Neural cell (in vitro differentiated cells): ENCODE results near the gene C1QTNF1. TPM values are rescaled to one million over a fixed set of nuclear protein-coding genes. Genes with fewer than 3 reads are reported as not detected.

Source experiments
- H2AFZ ChIP-seq: fragments of 200-600, 300-800 bp; sonication (generic), shearing (Covaris generic); 2 replicates; pipeline ENCODE4 v1.6.0; 2014; ENCODE audit warnings: low read depth, mild to moderate bottlenecking, antibody characterized with exemption, low read length, moderate library complexity
- H3F3A ChIP-seq: fragments of 200-600 bp; shearing (Covaris generic); 2 replicates; pipeline ENCODE4 v1.6.1; 2016; ENCODE audit warnings: mild to moderate bottlenecking, moderate library complexity, mixed read lengths, antibody characterized with exemption, low read length; ENCODE audit not compliant: insufficient read depth, poor library complexity, severe bottlenecking
- H3K27ac ChIP-seq: fragments of 200-600, 300-800 bp; sonication (generic), shearing (Covaris generic); 2 replicates; pipeline ENCODE4 v1.5.1; 2014; ENCODE audit warnings: mild to moderate bottlenecking, low read length, moderate library complexity
- H3K27me3 ChIP-seq: fragments of 300-800, 200-600 bp; sonication (generic), shearing (Covaris generic); 2 replicates; pipeline ENCODE4 v1.6.0; 2014; ENCODE audit warnings: mild to moderate bottlenecking, low read depth, low read length, moderate library complexity; ENCODE audit not compliant: insufficient read depth
- H3K36me3 ChIP-seq: fragments of 300-800, 200-600 bp; sonication (generic), shearing (Covaris generic); 2 replicates; pipeline ENCODE4 v1.5.1; 2014; ENCODE audit warnings: mild to moderate bottlenecking, antibody characterized with exemption, low read length, moderate library complexity; ENCODE audit not compliant: insufficient read depth
- H3K4me2 ChIP-seq: fragments of 300-800, 200-600 bp; sonication (generic), shearing (Covaris generic); 2 replicates; pipeline ENCODE4 v1.6.0; 2014; ENCODE audit warnings: mild to moderate bottlenecking, low read length
- H3K4me3 ChIP-seq: fragments of 300-800, 200-600 bp; sonication (generic), shearing (Covaris generic); 2 replicates; pipeline ENCODE4 v1.5.1; 2014; ENCODE audit warnings: mild to moderate bottlenecking, low read length, moderate library complexity
- H3K79me2 ChIP-seq: fragments of 200-600 bp; shearing (Covaris generic); replicated peaks from 2 replicates; pipeline ENCODE4 v1.6.0; 2014; ENCODE audit warnings: mild to moderate bottlenecking, low read length, moderate library complexity; ENCODE audit not compliant: insufficient read depth
- H3K9ac ChIP-seq: fragments of 300-800, 200-600 bp; sonication (generic), shearing (Covaris generic); 2 replicates; pipeline ENCODE4 v1.6.1; 2016; ENCODE audit warnings: mild to moderate bottlenecking, low read length, mixed read lengths
- H3K9me2 ChIP-seq: fragments of 200-600 bp; shearing (Covaris generic); 2 replicates; pipeline ENCODE4 v1.6.1; 2016; ENCODE audit warnings: mild to moderate bottlenecking, low read length, mixed read lengths; ENCODE audit not compliant: insufficient read depth
- H3K9me3 ChIP-seq: fragments of 200-600, 300-800 bp; sonication (generic), shearing (Covaris generic); 2 replicates; pipeline ENCODE4 v1.6.1; 2016; ENCODE audit warnings: mild to moderate bottlenecking, mixed run types, low read length, moderate library complexity, mixed read lengths
- H4K20me1 ChIP-seq: fragments of 200-600 bp; shearing (Covaris generic); 2 replicates; pipeline ENCODE4 v1.6.1; 2016; ENCODE audit warnings: mild to moderate bottlenecking, mixed run types; ENCODE audit not compliant: insufficient read depth
- CTCF ChIP-seq: fragments of 450-650 bp; IDR thresholded peaks from 2 replicates; pipeline ENCODE4 v1.5.1; 2014; ENCODE audit warnings: antibody characterized with exemption, mild to moderate bottlenecking, moderate library complexity; ENCODE audit not compliant: poor library complexity, severe bottlenecking
- EP300 ChIP-seq: fragments of 450-650 bp; conservative IDR thresholded peaks from 2 replicates; pipeline ENCODE4 v1.6.1; 2014; ENCODE audit warnings: antibody characterized with exemption, mild to moderate bottlenecking, moderate library complexity; ENCODE audit not compliant: poor library complexity, severe bottlenecking
- EZH2 ChIP-seq: fragments of 200-600, 300-800 bp; shearing (Covaris generic), sonication (generic); IDR thresholded peaks from 2 replicates; pipeline ENCODE4 v1.6.1; 2014; ENCODE audit warnings: antibody characterized with exemption, low read length, borderline replicate concordance, mild to moderate bottlenecking; ENCODE audit not compliant: insufficient read depth, poor library complexity, severe bottlenecking
- MXI1 ChIP-seq: fragments of 450-650 bp; conservative IDR thresholded peaks from 2 replicates; pipeline ENCODE4 v1.6.1; 2014; ENCODE audit warnings: antibody characterized with exemption, mild to moderate bottlenecking; ENCODE audit not compliant: poor library complexity, severe bottlenecking
- POLR2AphosphoS5 ChIP-seq: IDR thresholded peaks from 2 replicates; pipeline ENCODE4 v1.6.1; 2012
- RAD21 ChIP-seq: fragments of 450-650 bp; conservative IDR thresholded peaks from 2 replicates; pipeline ENCODE4 v1.6.1; 2014; ENCODE audit warnings: antibody characterized with exemption, mild to moderate bottlenecking, moderate library complexity
- REST ChIP-seq: IDR thresholded peaks from 2 replicates; pipeline ENCODE4 v1.6.1; 2012; ENCODE audit warnings: borderline replicate concordance
- SMC3 ChIP-seq: fragments of 450-650 bp; conservative IDR thresholded peaks from 2 replicates; pipeline ENCODE4 v1.6.1; 2014; ENCODE audit warnings: antibody characterized with exemption, mild to moderate bottlenecking, moderate library complexity; ENCODE audit not compliant: poor library complexity
- TAF1 ChIP-seq: IDR thresholded peaks from 2 replicates; pipeline ENCODE4 v1.6.1; 2012; ENCODE audit warnings: low read depth
- polyA plus RNA-seq: library from polyadenylated mRNA; depleted of rRNA; stranded (reverse); fragments of >200 nt; gene quantifications from 2 replicates; pipeline ENCODE4 v1.2.3, GENCODE V29; 2014

The C1QTNF1 gene
- polyA plus RNA-seq, 1 donor from 2014 or later = 0.16 TPM

- Histone ChIP-seq H3K4me3 (no peak overlapping the region), H2AFZ (no peak overlapping the region), H3K27ac (no peak overlapping the region), H3K79me2 (no peaks in the 10 kb centered on the region), H3F3A (no peaks in the 10 kb centered on the region), H3K9me3 (no peaks in the 10 kb centered on the region), H3K9ac (no peak overlapping the region), H3K9me2 (no peaks in the 10 kb centered on the region), H3K27me3 (no peaks in the 10 kb centered on the region), H3K4me2 (no peak overlapping the region), H4K20me1 (no peaks in the 10 kb centered on the region), H3K36me3 (no peaks in the 10 kb centered on the region)
- TF ChIP-seq TAF1 (no peak), EZH2 (no peak), RAD21 (no peak), MXI1 (no peak), REST (no peak), SMC3 (no peak), CTCF (no peak), EP300 (no peak), POLR2AphosphoS5 (no peak)
Measured at GRCh38 chr17:79095345-79096055, 71.5 kb downstream of the C1QTNF1 start.

GRCh38 chr17:79096477-79096876 is 72.5 kb downstream of the C1QTNF1 start:
- TF ChIP-seq EZH2 (no peak), CTCF (no peak), RAD21 (no peak)
- no peaks in the 10 kb centered on the region for H3K79me2 ChIP-seq
- no peak overlapping the region for H2AFZ ChIP-seq
- no peak overlapping the region for H3K27ac ChIP-seq
- no peaks in the 10 kb centered on the region for H3K9me2 ChIP-seq
- no peak overlapping the region for H3K4me2 ChIP-seq
- no peaks in the 10 kb centered on the region for H3F3A ChIP-seq
- H3K9ac ChIP-seq = no peak overlapping the region
- no peaks in the 10 kb centered on the region for H3K9me3 ChIP-seq
- H3K36me3 ChIP-seq = no peaks in the 10 kb centered on the region
- H4K20me1 ChIP-seq = no peaks in the 10 kb centered on the region
- H3K4me3 ChIP-seq = no peak overlapping the region
- no peaks in the 10 kb centered on the region for H3K27me3 ChIP-seq
